Liver (tissue), 3 donors: ENCODE data around the gene STAT3.

ENCODE experiments used
- ATF3 ChIP-seq: IDR thresholded peaks from 2 replicates; pipeline ENCODE4 v1.6.1; 2016; ENCODE audit warnings: antibody characterized with exemption
- CTCF ChIP-seq: fragments of 150-350 bp; IDR thresholded peaks from 2 replicates; pipeline ENCODE4 v1.5.1; 2017; ENCODE audit warnings: improper control_type of control experiment, low read depth, low read length; ENCODE audit not compliant: missing input control
- EGR1 ChIP-seq, 2 donors: IDR thresholded peaks; 2 replicates each; pipeline ENCODE4 v1.6.1; 2016 to 2018; ENCODE audit warnings: antibody characterized with exemption in 2 of 2, low read depth in 2 of 2
- FOXA1 ChIP-seq: IDR thresholded peaks from 2 replicates; pipeline ENCODE4 v1.6.1; 2016; ENCODE audit warnings: antibody characterized with exemption
- MAX ChIP-seq: IDR thresholded peaks from 2 replicates; pipeline ENCODE4 v1.6.1; 2016; ENCODE audit warnings: antibody characterized with exemption
- RAD21 ChIP-seq, 2 donors: IDR thresholded peaks; 2 replicates each; pipeline ENCODE4 v1.6.1; 2016; ENCODE audit warnings: antibody characterized with exemption in 2 of 2, mild to moderate bottlenecking in 2 of 2
- REST ChIP-seq: IDR thresholded peaks from 2 replicates; pipeline ENCODE4 v1.6.1; 2016; ENCODE audit warnings: antibody characterized with exemption, mild to moderate bottlenecking
- RXRA ChIP-seq, 2 donors: IDR thresholded peaks; 2 replicates each; pipeline ENCODE4 v1.6.1; 2017 to 2018; ENCODE audit warnings: antibody characterized with exemption in 2 of 2, mild to moderate bottlenecking in 1 of 2
- TAF1 ChIP-seq: conservative IDR thresholded peaks from 2 replicates; pipeline ENCODE4 v1.6.1; 2016; ENCODE audit warnings: antibody characterized with exemption, mild to moderate bottlenecking
- YY1 ChIP-seq: IDR thresholded peaks from 2 replicates; pipeline ENCODE4 v1.6.1; 2016; ENCODE audit warnings: antibody characterized with exemption, mild to moderate bottlenecking
- TF ChIP-seq, protein P1 (sequence below): IDR thresholded peaks from 2 replicates; pipeline ENCODE4 v1.6.1; 2016; ENCODE audit warnings: antibody characterized with exemption
- donor health status: healthy.
- donor health status: healthy.

DNA sequence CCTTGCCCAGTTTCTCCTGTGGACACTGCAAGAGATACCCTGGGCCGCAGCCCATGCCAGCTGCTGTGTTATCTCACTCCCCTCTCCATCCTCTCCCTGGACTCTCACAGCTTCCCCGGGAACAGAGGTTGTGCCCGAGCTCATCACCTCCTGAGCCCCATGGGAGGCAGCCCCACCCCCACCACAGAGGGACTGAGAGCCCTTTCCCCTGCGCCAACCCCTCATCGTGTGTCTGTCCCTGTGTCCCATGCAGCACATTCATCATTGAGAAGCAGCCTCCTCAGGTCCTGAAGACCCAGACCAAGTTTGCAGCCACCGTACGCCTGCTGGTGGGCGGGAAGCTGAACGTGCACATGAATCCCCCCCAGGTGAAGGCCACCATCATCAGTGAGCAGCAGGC, 87.2 kb downstream of the STAT3 start:
- TF ChIP-seq CTCF (no peak), YY1 (no peak), REST (no peak), RAD21 (IDR thresholded peaks at IDR 0.05) (no peak), RXRA (IDR thresholded peaks at IDR 0.05) (no peak), EGR1 (IDR thresholded peaks at IDR 0.05; ENCODE audit: low read depth in 2 of 2) (no peak), TAF1 (no peak), FOXA1 (no peak), MAX (no peak), ATF3 (no peak)
- TF ChIP-seq, protein P1, sequence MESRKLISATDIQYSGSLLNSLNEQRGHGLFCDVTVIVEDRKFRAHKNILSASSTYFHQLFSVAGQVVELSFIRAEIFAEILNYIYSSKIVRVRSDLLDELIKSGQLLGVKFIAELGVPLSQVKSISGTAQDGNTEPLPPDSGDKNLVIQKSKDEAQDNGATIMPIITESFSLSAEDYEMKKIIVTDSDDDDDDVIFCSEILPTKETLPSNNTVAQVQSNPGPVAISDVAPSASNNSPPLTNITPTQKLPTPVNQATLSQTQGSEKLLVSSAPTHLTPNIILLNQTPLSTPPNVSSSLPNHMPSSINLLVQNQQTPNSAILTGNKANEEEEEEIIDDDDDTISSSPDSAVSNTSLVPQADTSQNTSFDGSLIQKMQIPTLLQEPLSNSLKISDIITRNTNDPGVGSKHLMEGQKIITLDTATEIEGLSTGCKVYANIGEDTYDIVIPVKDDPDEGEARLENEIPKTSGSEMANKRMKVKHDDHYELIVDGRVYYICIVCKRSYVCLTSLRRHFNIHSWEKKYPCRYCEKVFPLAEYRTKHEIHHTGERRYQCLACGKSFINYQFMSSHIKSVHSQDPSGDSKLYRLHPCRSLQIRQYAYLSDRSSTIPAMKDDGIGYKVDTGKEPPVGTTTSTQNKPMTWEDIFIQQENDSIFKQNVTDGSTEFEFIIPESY: no peak
